ENCODE measurements around the gene SLC22A14. TPM values are rescaled to one million over a fixed set of nuclear protein-coding genes. Genes with fewer than 3 reads are reported as not detected.
"Not testable (repeated sequence)": the region's sequence is repeated elsewhere in the genome, so short reads cannot be mapped to it uniquely, and the experiment has no call there.

SLC22A14 gene
- total and polyA plus RNA-seq, 5 donors: 0.11 to 0.17 (median 0.14) TPM; not detected in 2

GRCh38 chr3:38313695-38314094 lies 31.6 kb downstream of the SLC22A14 start:
- H3K4me1 ChIP-seq (ENCODE audit: control insufficient read depth, insufficient read depth, low read length): no peaks in the 10 kb centered on the region
- ATAC-seq (no peak), DNase-seq (no peak)
- intact Hi-C loops (cut with DNase I): no loop called here
- H3K4me3 ChIP-seq (ENCODE audit: low read length): no peak overlapping the region
- H3K27ac ChIP-seq (ENCODE audit: low read length): no peak overlapping the region
- H3K9me3 ChIP-seq (ENCODE audit: control insufficient read depth, low read length): no peaks in the 10 kb centered on the region
- no peaks in the 10 kb centered on the region for H3K27me3 ChIP-seq (ENCODE audit: control insufficient read depth, insufficient read depth)
- WGBS: 78% methylated on average over 11 of the region's 11 CpGs

GRCh38 chr3:38314112-38314763 lies 32.1 kb downstream of the SLC22A14 start:
- ATAC-seq (no peak), DNase-seq (no peak)
- 26% methylated on average over 4 of the region's 4 CpGs for WGBS
- H3K9me3 ChIP-seq (ENCODE audit: control insufficient read depth, low read length): no peaks in the 10 kb centered on the region
- no peak overlapping the region for H3K4me3 ChIP-seq (ENCODE audit: low read length)
- intact Hi-C loops (cut with DNase I): no loop called here
- no peaks in the 10 kb centered on the region for H3K27me3 ChIP-seq (ENCODE audit: control insufficient read depth, insufficient read depth)
- no peak overlapping the region for H3K27ac ChIP-seq (ENCODE audit: low read length)
- no peaks in the 10 kb centered on the region for H3K4me1 ChIP-seq (ENCODE audit: control insufficient read depth, insufficient read depth, low read length)

GRCh38 chr3:38314764-38315487 lies 32.8 kb downstream of the SLC22A14 start:
- no peaks in the 10 kb centered on the region for H3K27me3 ChIP-seq (ENCODE audit: control insufficient read depth, insufficient read depth)
- no peaks in the 10 kb centered on the region for H3K4me1 ChIP-seq (ENCODE audit: control insufficient read depth, insufficient read depth, low read length)
- no peak overlapping the region for H3K27ac ChIP-seq (ENCODE audit: low read length)
- H3K4me3 ChIP-seq (ENCODE audit: low read length): no peak overlapping the region
- no peak for DNase-seq
- intact Hi-C loops (cut with DNase I): no loop called here
- ATAC-seq: no peak
- 67% methylated on average over 5 of the region's 5 CpGs for WGBS
- H3K9me3 ChIP-seq (ENCODE audit: control insufficient read depth, low read length): no peaks in the 10 kb centered on the region

GRCh38 chr3:38315488-38316230 lies 33.6 kb downstream of the SLC22A14 start:
- Histone ChIP-seq H3K4me3 (ENCODE audit: low read length) (no peak overlapping the region), H3K27me3 (ENCODE audit: control insufficient read depth, insufficient read depth) (no peaks in the 10 kb centered on the region), H3K4me1 (ENCODE audit: control insufficient read depth, insufficient read depth, low read length) (no peaks in the 10 kb centered on the region), H3K9me3 (ENCODE audit: control insufficient read depth, low read length) (no peaks in the 10 kb centered on the region), H3K27ac (ENCODE audit: low read length) (no peak overlapping the region)
- intact Hi-C loops (cut with DNase I): no loop called here
- ATAC-seq (no peak), DNase-seq (no peak)
- WGBS: 86% methylated on average over 10 of the region's 10 CpGs

- 72% methylated on average over 22 of the region's 22 CpGs for WGBS
- H3K27me3 ChIP-seq (ENCODE audit: control insufficient read depth, insufficient read depth): no peaks in the 10 kb centered on the region
- DNase-seq (no peak), ATAC-seq (no peak)
- H3K4me1 ChIP-seq (ENCODE audit: control insufficient read depth, insufficient read depth, low read length): no peaks in the 10 kb centered on the region
- H3K9me3 ChIP-seq (ENCODE audit: control insufficient read depth, low read length): no peaks in the 10 kb centered on the region
- H3K4me3 ChIP-seq (ENCODE audit: low read length): no peak overlapping the region
- no peak overlapping the region for H3K27ac ChIP-seq (ENCODE audit: low read length)
- intact Hi-C loops (cut with DNase I): no loop called here
These were observed 34.5 kb downstream of the SLC22A14 start for GRCh38 chr3:38316356-38317191.

- H3K4me3 ChIP-seq (ENCODE audit: low read length): no peak overlapping the region
- no peaks in the 10 kb centered on the region for H3K27me3 ChIP-seq (ENCODE audit: control insufficient read depth, insufficient read depth)
- no peaks in the 10 kb centered on the region for H3K4me1 ChIP-seq (ENCODE audit: control insufficient read depth, insufficient read depth, low read length)
- no peaks in the 10 kb centered on the region for H3K9me3 ChIP-seq (ENCODE audit: control insufficient read depth, low read length)
- H3K27ac ChIP-seq (ENCODE audit: low read length): no peak overlapping the region
- ATAC-seq: peak in 1 of 2 donors; percentile 11
- intact Hi-C loops (cut with DNase I): no loop called here
- DNase-seq: no peak
- WGBS: 81% methylated on average over 7 of the region's 7 CpGs
These were observed 35.2 kb downstream of the SLC22A14 start for GRCh38 chr3:38317192-38317759.

- DNase-seq: no peak
- intact Hi-C loops (cut with DNase I): no loop called here
- Histone ChIP-seq H3K4me1 (ENCODE audit: control insufficient read depth, insufficient read depth, low read length) (no peaks in the 10 kb centered on the region), H3K27me3 (ENCODE audit: control insufficient read depth, insufficient read depth) (no peaks in the 10 kb centered on the region), H3K9me3 (ENCODE audit: control insufficient read depth, low read length) (no peaks in the 10 kb centered on the region), H3K4me3 (ENCODE audit: low read length) (no peak overlapping the region), H3K27ac (ENCODE audit: low read length) (no peak overlapping the region)
- WGBS: 86% methylated on average over 8 of the region's 8 CpGs
- ATAC-seq: no peak
These were observed 36.9 kb downstream of the SLC22A14 start for GRCh38 chr3:38318766-38319671.

GRCh38 chr3:38320638-38321037 lies 38.5 kb downstream of the SLC22A14 start:
- H3K9me3 ChIP-seq (ENCODE audit: control insufficient read depth, low read length); intact Hi-C loops (cut with DNase I); H3K4me1 ChIP-seq (ENCODE audit: control insufficient read depth, insufficient read depth, low read length); H3K27ac ChIP-seq (ENCODE audit: low read length); H3K27me3 ChIP-seq (ENCODE audit: control insufficient read depth, insufficient read depth); DNase-seq; H3K4me3 ChIP-seq (ENCODE audit: low read length); ATAC-seq: not testable (repeated sequence)
- WGBS: 90% methylated on average over 4 of the region's 4 CpGs

- Histone ChIP-seq H3K9me3 (ENCODE audit: control insufficient read depth, low read length) (no peaks in the 10 kb centered on the region), H3K27ac (ENCODE audit: low read length) (no peak overlapping the region), H3K4me3 (ENCODE audit: low read length) (no peak overlapping the region), H3K27me3 (ENCODE audit: control insufficient read depth, insufficient read depth) (no peaks in the 10 kb centered on the region), H3K4me1 (ENCODE audit: control insufficient read depth, insufficient read depth, low read length) (no peaks in the 10 kb centered on the region)
- DNase-seq (no peak), ATAC-seq (no peak)
- WGBS: 86% methylated on average over 1 of the region's 1 CpG
- intact Hi-C loops (cut with DNase I): no loop called here
These were observed 41.0 kb downstream of the SLC22A14 start for GRCh38 chr3:38323060-38323459.

GRCh38 chr3:38325256-38325655 lies 43.2 kb downstream of the SLC22A14 start:
- ATAC-seq (no peak), DNase-seq (no peak)
- H3K9me3 ChIP-seq (ENCODE audit: control insufficient read depth, low read length): no peaks in the 10 kb centered on the region
- no peak overlapping the region for H3K27ac ChIP-seq (ENCODE audit: low read length)
- H3K27me3 ChIP-seq (ENCODE audit: control insufficient read depth, insufficient read depth): no peaks in the 10 kb centered on the region
- no peak overlapping the region for H3K4me3 ChIP-seq (ENCODE audit: low read length)
- 74% methylated on average over 2 of the region's 2 CpGs for WGBS
- intact Hi-C loops (cut with DNase I): no loop called here
- H3K4me1 ChIP-seq (ENCODE audit: control insufficient read depth, insufficient read depth, low read length): no peaks in the 10 kb centered on the region

Measured in right cardiac atrium (tissue), 5 donors.